ENCODE results near the gene PPFIA2. TPM values are rescaled to one million over a fixed set of nuclear protein-coding genes. Genes with fewer than 3 reads are reported as not detected.

Gene PPFIA2
- total RNA-seq, 1 donor from 2014 or later: 8.3 TPM

GRCh38 chr12:81500788-81501187 is 258.4 kb downstream of the PPFIA2 start:
- H3K9me3 Mint-ChIP-seq: no peaks in the 10 kb centered on the region
- no peak overlapping the region for H3K27ac Mint-ChIP-seq (ENCODE audit: unreplicated experiment)
- TF ChIP-seq CTCF (conservative IDR thresholded peaks at IDR 0.05): no peak
- H3K27me3 Mint-ChIP-seq (ENCODE audit: low read depth): no peaks in the 10 kb centered on the region
- no peaks in the 10 kb centered on the region for H3K4me1 Mint-ChIP-seq
- H3K36me3 Mint-ChIP-seq (ENCODE audit: low read depth): no peaks in the 10 kb centered on the region
- no peak for DNase-seq (ENCODE audit: low read depth, low spot score)
- no peak overlapping the region for H3K4me3 Mint-ChIP-seq

GRCh38 chr12:81499809-81500208 is 259.3 kb downstream of the PPFIA2 start:
- Mint-ChIP-seq H3K27ac (ENCODE audit: unreplicated experiment) (no peak overlapping the region), H3K4me1 (no peaks in the 10 kb centered on the region), H3K9me3 (no peaks in the 10 kb centered on the region), H3K27me3 (ENCODE audit: low read depth) (no peaks in the 10 kb centered on the region), H3K36me3 (ENCODE audit: low read depth) (no peaks in the 10 kb centered on the region), H3K4me3 (no peak overlapping the region)
- TF ChIP-seq CTCF (conservative IDR thresholded peaks at IDR 0.05): no peak
- no peak for DNase-seq (ENCODE audit: low read depth, low spot score)

DNA sequence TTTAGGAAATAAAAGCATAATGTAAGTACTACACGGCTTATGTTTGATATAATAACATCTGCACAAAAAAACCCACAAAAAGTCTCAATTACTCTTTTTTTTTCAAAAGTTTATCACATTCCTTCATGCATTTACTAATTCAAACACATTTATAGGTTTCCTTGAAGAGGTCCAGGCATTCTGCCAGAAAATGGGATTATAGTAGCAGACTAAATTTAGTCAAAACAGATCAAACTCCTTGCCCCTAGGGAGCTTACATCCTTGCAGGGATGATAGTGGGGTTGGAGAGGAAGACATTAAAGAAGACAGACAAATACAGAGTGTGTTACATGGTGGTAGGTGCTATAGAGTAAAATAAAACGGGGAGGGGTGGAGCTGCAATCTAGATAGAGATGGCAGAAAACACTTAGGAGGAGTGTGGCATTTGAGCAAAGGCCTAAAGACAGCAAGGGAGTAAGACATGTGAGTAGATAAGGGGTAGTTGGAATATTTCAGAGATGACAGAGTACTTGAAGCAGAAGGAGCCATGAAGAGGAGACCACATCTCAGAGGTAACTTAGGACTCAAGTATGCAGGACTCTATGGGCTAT is 266.9 kb downstream of the PPFIA2 start:
- H3K27ac Mint-ChIP-seq (ENCODE audit: unreplicated experiment): no peak overlapping the region
- no peaks in the 10 kb centered on the region for H3K36me3 Mint-ChIP-seq (ENCODE audit: low read depth)
- no peak for DNase-seq (ENCODE audit: low read depth, low spot score)
- no peak for TF ChIP-seq CTCF (conservative IDR thresholded peaks at IDR 0.05)
- H3K9me3 Mint-ChIP-seq: no peaks in the 10 kb centered on the region
- no peak overlapping the region for H3K4me3 Mint-ChIP-seq
- H3K4me1 Mint-ChIP-seq: peaks cover 3% of the 10 kb centered on the region
- H3K27me3 Mint-ChIP-seq (ENCODE audit: low read depth): no peaks in the 10 kb centered on the region

- Mint-ChIP-seq H3K9me3 (peaks cover 2% of the 10 kb centered on the region), H3K27ac (ENCODE audit: unreplicated experiment) (no peak overlapping the region), H3K27me3 (ENCODE audit: low read depth) (peaks cover 2% of the 10 kb centered on the region), H3K36me3 (ENCODE audit: low read depth) (no peaks in the 10 kb centered on the region), H3K4me1 (peaks cover 5% of the 10 kb centered on the region), H3K4me3 (no peak overlapping the region)
- no peak for DNase-seq (ENCODE audit: low read depth, low spot score)
- no peak for TF ChIP-seq CTCF (conservative IDR thresholded peaks at IDR 0.05)
These were observed 286.2 kb downstream of the PPFIA2 start for GRCh38 chr12:81472934-81473333.

DNA sequence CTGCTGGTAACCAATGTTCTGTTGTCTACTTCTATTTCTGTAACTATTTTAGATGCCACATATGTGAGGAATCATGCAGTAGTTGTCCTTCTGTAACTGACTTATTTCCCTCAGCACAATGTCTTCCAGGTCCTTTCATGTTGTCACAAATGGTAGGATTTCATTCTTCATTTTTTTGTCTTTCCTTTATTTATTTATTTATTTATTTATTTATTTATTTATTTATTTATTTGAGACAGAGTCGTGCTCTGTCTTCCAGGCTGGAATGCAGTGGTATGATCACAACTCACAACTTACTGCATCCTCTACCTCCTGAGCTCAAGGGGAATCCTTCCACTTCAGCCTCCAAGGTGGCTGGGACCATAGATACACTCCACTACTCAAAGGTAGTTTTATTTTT is 288.2 kb downstream of the PPFIA2 start:
- no peak overlapping the region for H3K4me3 Mint-ChIP-seq
- no peaks in the 10 kb centered on the region for H3K9me3 Mint-ChIP-seq
- no peaks in the 10 kb centered on the region for H3K27me3 Mint-ChIP-seq (ENCODE audit: low read depth)
- TF ChIP-seq CTCF (conservative IDR thresholded peaks at IDR 0.05): no peak
- no peak for DNase-seq (ENCODE audit: low read depth, low spot score)
- peaks cover 5% of the 10 kb centered on the region for H3K4me1 Mint-ChIP-seq
- no peaks in the 10 kb centered on the region for H3K36me3 Mint-ChIP-seq (ENCODE audit: low read depth)
- no peak overlapping the region for H3K27ac Mint-ChIP-seq (ENCODE audit: unreplicated experiment)
